OCI-LY1 (cell line): ENCODE results near the gene CDC42EP3.

ENCODE experiments used
- H2AFZ ChIP-seq: fragments of 200-600 bp; sonication (generic), shearing (Covaris generic); 2 replicates; pipeline ENCODE4 v1.6.0; 2014; ENCODE audit warnings: antibody characterized with exemption, mild to moderate bottlenecking, low read length
- H3F3A ChIP-seq: fragments of 200-600 bp; sonication (generic), shearing (Covaris generic); 2 replicates; pipeline ENCODE4 v1.6.0; 2014; ENCODE audit warnings: mild to moderate bottlenecking, antibody characterized with exemption, low read length, moderate library complexity; ENCODE audit not compliant: insufficient read depth
- H3K27ac ChIP-seq: fragments of 200-600 bp; sonication (generic); 2 replicates; pipeline ENCODE4 v1.5.1; 2014; ENCODE audit warnings: low read length, mixed run types, mild to moderate bottlenecking, low read depth; ENCODE audit not compliant: poor library complexity, severe bottlenecking
- H3K27me3 ChIP-seq: fragments of 200-600 bp; sonication (generic); 2 replicates; pipeline ENCODE4 v1.6.0; 2014; ENCODE audit warnings: antibody characterized with exemption, mild to moderate bottlenecking, low read length, moderate library complexity; ENCODE audit not compliant: insufficient read depth
- H3K36me3 ChIP-seq: fragments of 200-600 bp; sonication (generic); 2 replicates; pipeline ENCODE4 v1.6.1; 2014; ENCODE audit warnings: mild to moderate bottlenecking, antibody characterized with exemption, low read length, moderate library complexity, mixed read lengths; ENCODE audit not compliant: insufficient read depth
- H3K4me1 ChIP-seq: fragments of 200-600 bp; sonication (generic); 2 replicates; pipeline ENCODE4 v1.5.1; 2014; ENCODE audit warnings: mild to moderate bottlenecking, low read length, moderate library complexity; ENCODE audit not compliant: insufficient read depth, severe bottlenecking
- H3K4me2 ChIP-seq: fragments of 200-600 bp; sonication (generic), shearing (Covaris generic); 2 replicates; pipeline ENCODE4 v1.6.1; 2014; ENCODE audit warnings: low read length
- H3K4me3 ChIP-seq: fragments of 200-600 bp; sonication (generic); 2 replicates; pipeline ENCODE4 v1.5.1; 2014; ENCODE audit warnings: low read length, low read depth, mild to moderate bottlenecking, mixed read lengths; ENCODE audit not compliant: poor library complexity, severe bottlenecking
- H3K79me2 ChIP-seq: fragments of 200-600 bp; shearing (Covaris generic); 2 replicates; pipeline ENCODE4 v1.6.1; 2016; ENCODE audit warnings: mixed run types, low read length, mixed read lengths; ENCODE audit not compliant: insufficient read depth
- H3K9ac ChIP-seq: fragments of 200-600 bp; sonication (generic), shearing (Covaris generic); 2 replicates; pipeline ENCODE4 v1.6.1; 2014; ENCODE audit warnings: mild to moderate bottlenecking, low read length, mixed read lengths
- H3K9me2 ChIP-seq: fragments of 200-600 bp; sonication (generic), shearing (Covaris generic); 2 replicates; pipeline ENCODE4 v1.6.1; 2014; ENCODE audit warnings: low read depth, mild to moderate bottlenecking, low read length, mixed read lengths
- H3K9me3 ChIP-seq: fragments of 200-600 bp; shearing (Covaris generic); 2 replicates; pipeline ENCODE4 v1.6.1; 2014; ENCODE audit warnings: low read length, mixed read lengths
- H4K20me1 ChIP-seq: fragments of 200-600 bp; sonication (generic), shearing (Covaris generic); 2 replicates; pipeline ENCODE4 v1.6.0; 2016; ENCODE audit warnings: mild to moderate bottlenecking, low read length; ENCODE audit not compliant: insufficient read depth
- CTCF ChIP-seq: fragments of 200-600 bp; sonication (generic), shearing (Covaris generic); IDR thresholded peaks from 2 replicates; pipeline ENCODE4 v1.5.1; 2017; ENCODE audit warnings: mild to moderate bottlenecking, antibody characterized with exemption, low read length, moderate library complexity, mixed read lengths
- EZH2 ChIP-seq: fragments of 200-600 bp; sonication (generic), shearing (Covaris generic); IDR thresholded peaks from 2 replicates; pipeline ENCODE4 v1.8.0; 2017; ENCODE audit warnings: borderline replicate concordance, mixed run types, mild to moderate bottlenecking, antibody characterized with exemption, low read length, moderate library complexity, mixed read lengths

Gene CDC42EP3

GRCh38 chr2:37648331-37649011, 23.0 kb downstream of the CDC42EP3 start:
- Histone ChIP-seq H2AFZ (no peak overlapping the region), H3K9ac (no peak overlapping the region), H3K4me1 (peaks cover 40% of the 10 kb centered on the region), H3K4me3 (no peak overlapping the region), H3F3A (no peaks in the 10 kb centered on the region), H3K27me3 (no peaks in the 10 kb centered on the region), H3K36me3 (no peaks in the 10 kb centered on the region), H3K27ac (peak overlapping the region; percentile 19), H3K9me3 (no peaks in the 10 kb centered on the region), H3K9me2 (no peaks in the 10 kb centered on the region), H3K79me2 (no peaks in the 10 kb centered on the region), H4K20me1 (no peaks in the 10 kb centered on the region), H3K4me2 (peak overlapping the region; percentile 3; the same call in 1 of the 2 replicates)
- no peak for TF ChIP-seq EZH2
- peak; percentile 10; the same call in 1 of the 2 replicates for TF ChIP-seq CTCF

- Histone ChIP-seq H4K20me1 (no peaks in the 10 kb centered on the region), H3K4me3 (no peak overlapping the region), H3K9me2 (no peaks in the 10 kb centered on the region), H3K27ac (no peak overlapping the region), H3K36me3 (no peaks in the 10 kb centered on the region), H2AFZ (no peak overlapping the region), H3K79me2 (no peaks in the 10 kb centered on the region), H3K9me3 (no peaks in the 10 kb centered on the region), H3K4me1 (peaks cover 34% of the 10 kb centered on the region), H3K27me3 (no peaks in the 10 kb centered on the region), H3F3A (no peaks in the 10 kb centered on the region), H3K9ac (no peak overlapping the region), H3K4me2 (no peak overlapping the region)
- TF ChIP-seq CTCF (no peak), EZH2 (no peak)
Observed at GRCh38 chr2:37647971-37648330, 23.5 kb downstream of the CDC42EP3 start.

- no peak overlapping the region for H3K4me3 ChIP-seq
- H3K4me2 ChIP-seq: no peak overlapping the region
- no peaks in the 10 kb centered on the region for H3K27me3 ChIP-seq
- no peaks in the 10 kb centered on the region for H3K9me3 ChIP-seq
- no peaks in the 10 kb centered on the region for H4K20me1 ChIP-seq
- peaks cover 13% of the 10 kb centered on the region for H3K4me1 ChIP-seq
- TF ChIP-seq CTCF (no peak), EZH2 (no peak)
- H3K27ac ChIP-seq: no peak overlapping the region
- H3K9me2 ChIP-seq: no peaks in the 10 kb centered on the region
- H3K36me3 ChIP-seq: no peaks in the 10 kb centered on the region
- H3F3A ChIP-seq: no peaks in the 10 kb centered on the region
- no peak overlapping the region for H3K9ac ChIP-seq
- no peak overlapping the region for H2AFZ ChIP-seq
- no peaks in the 10 kb centered on the region for H3K79me2 ChIP-seq
Observed at GRCh38 chr2:37645836-37646235, 25.6 kb downstream of the CDC42EP3 start.
